Measurements from ENCODE around the gene PRTG.

The PRTG gene

GRCh38 chr15:55775316-55775715 is 32.4 kb upstream of the PRTG start:
- DNase-seq (ENCODE audit: low read depth in 1 of 2, low spot score in 1 of 2), result peak in 1 of 2 experiments; percentile 39
- TF ChIP-seq, protein P1, sequence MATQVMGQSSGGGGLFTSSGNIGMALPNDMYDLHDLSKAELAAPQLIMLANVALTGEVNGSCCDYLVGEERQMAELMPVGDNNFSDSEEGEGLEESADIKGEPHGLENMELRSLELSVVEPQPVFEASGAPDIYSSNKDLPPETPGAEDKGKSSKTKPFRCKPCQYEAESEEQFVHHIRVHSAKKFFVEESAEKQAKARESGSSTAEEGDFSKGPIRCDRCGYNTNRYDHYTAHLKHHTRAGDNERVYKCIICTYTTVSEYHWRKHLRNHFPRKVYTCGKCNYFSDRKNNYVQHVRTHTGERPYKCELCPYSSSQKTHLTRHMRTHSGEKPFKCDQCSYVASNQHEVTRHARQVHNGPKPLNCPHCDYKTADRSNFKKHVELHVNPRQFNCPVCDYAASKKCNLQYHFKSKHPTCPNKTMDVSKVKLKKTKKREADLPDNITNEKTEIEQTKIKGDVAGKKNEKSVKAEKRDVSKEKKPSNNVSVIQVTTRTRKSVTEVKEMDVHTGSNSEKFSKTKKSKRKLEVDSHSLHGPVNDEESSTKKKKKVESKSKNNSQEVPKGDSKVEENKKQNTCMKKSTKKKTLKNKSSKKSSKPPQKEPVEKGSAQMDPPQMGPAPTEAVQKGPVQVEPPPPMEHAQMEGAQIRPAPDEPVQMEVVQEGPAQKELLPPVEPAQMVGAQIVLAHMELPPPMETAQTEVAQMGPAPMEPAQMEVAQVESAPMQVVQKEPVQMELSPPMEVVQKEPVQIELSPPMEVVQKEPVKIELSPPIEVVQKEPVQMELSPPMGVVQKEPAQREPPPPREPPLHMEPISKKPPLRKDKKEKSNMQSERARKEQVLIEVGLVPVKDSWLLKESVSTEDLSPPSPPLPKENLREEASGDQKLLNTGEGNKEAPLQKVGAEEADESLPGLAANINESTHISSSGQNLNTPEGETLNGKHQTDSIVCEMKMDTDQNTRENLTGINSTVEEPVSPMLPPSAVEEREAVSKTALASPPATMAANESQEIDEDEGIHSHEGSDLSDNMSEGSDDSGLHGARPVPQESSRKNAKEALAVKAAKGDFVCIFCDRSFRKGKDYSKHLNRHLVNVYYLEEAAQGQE (IDR thresholded peaks at IDR 0.05; ENCODE audit: insufficient replicate concordance, low read depth), result no peak
- no peak for TF ChIP-seq POLR2AphosphoS5 (IDR thresholded peaks at IDR 0.05; ENCODE audit: low read depth)
- no peak for TF ChIP-seq SPI1 (IDR thresholded peaks at IDR 0.05; ENCODE audit: borderline replicate concordance, low read depth)
- TF ChIP-seq, protein P2, sequence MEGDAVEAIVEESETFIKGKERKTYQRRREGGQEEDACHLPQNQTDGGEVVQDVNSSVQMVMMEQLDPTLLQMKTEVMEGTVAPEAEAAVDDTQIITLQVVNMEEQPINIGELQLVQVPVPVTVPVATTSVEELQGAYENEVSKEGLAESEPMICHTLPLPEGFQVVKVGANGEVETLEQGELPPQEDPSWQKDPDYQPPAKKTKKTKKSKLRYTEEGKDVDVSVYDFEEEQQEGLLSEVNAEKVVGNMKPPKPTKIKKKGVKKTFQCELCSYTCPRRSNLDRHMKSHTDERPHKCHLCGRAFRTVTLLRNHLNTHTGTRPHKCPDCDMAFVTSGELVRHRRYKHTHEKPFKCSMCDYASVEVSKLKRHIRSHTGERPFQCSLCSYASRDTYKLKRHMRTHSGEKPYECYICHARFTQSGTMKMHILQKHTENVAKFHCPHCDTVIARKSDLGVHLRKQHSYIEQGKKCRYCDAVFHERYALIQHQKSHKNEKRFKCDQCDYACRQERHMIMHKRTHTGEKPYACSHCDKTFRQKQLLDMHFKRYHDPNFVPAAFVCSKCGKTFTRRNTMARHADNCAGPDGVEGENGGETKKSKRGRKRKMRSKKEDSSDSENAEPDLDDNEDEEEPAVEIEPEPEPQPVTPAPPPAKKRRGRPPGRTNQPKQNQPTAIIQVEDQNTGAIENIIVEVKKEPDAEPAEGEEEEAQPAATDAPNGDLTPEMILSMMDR (IDR thresholded peaks at IDR 0.05; ENCODE audit: insufficient read depth, low read length), result no peak
- TF ChIP-seq GABPA (IDR thresholded peaks at IDR 0.05; ENCODE audit: low read depth), result no peak
- H3K4me3 ChIP-seq (replicated peaks; ENCODE audit: insufficient read depth, low read length), result no peak overlapping the region
- no peaks in the 10 kb centered on the region for H3K27me3 ChIP-seq (ENCODE audit: insufficient read depth, poor library complexity, severe bottlenecking)
- H3K27ac ChIP-seq (replicated peaks), result no peak overlapping the region

DNA sequence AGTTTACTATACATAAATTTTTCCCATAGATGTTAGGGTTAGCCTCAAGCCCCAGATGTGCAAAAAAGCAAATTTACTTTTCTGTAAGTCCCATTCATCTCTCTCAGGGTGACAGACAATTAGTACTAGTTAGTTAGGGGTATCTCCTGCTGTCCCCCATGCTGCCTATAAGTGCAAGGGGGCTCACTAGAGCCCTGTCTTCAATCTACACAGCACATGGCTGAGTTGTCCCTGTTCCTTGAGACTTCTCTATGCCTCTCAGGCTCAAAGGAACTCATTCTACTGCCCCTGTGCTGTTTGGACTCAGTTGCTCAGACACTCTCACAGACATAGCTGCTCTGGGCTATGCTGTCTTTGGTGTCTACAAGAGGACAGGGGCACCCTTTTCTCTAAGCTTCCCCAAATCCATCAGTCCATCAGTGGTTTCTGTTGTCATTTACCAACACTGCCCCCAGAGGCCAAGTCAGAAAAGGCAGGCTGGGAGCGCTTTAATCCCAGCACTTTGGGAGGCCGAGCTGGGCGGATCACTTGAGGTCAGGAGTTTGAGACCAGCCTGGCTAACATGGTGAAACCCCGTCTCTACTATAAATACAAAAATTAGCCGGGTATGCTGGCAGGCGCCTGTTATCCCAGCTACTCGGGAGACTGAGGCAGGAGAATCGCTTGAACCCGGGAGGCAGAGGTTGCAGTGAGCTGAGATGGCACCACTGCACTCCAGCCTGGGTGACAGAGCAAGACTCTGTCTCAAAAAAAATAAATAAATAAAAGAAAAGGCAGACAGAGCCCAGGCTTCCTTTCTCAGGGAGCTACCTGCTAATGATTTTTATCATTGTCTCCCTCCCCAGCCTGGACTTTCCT is 31.4 kb upstream of the PRTG start:
- peak in 1 of 2 experiments; percentile 52 for DNase-seq (ENCODE audit: low read depth in 1 of 2, low spot score in 1 of 2)
- no peak overlapping the region for H3K27ac ChIP-seq (replicated peaks)
- TF ChIP-seq SPI1 (IDR thresholded peaks at IDR 0.05; ENCODE audit: borderline replicate concordance, low read depth) (no peak), GABPA (IDR thresholded peaks at IDR 0.05; ENCODE audit: low read depth) (no peak), POLR2AphosphoS5 (IDR thresholded peaks at IDR 0.05; ENCODE audit: low read depth) (no peak)
- TF ChIP-seq, protein P2 (IDR thresholded peaks at IDR 0.05; ENCODE audit: insufficient read depth, low read length), result peak; percentile 28
- TF ChIP-seq, protein P1 (IDR thresholded peaks at IDR 0.05; ENCODE audit: insufficient replicate concordance, low read depth), result no peak
- no peak overlapping the region for H3K4me3 ChIP-seq (replicated peaks; ENCODE audit: insufficient read depth, low read length)
- no peaks in the 10 kb centered on the region for H3K27me3 ChIP-seq (ENCODE audit: insufficient read depth, poor library complexity, severe bottlenecking)

GRCh38 chr15:55770806-55771205 is 27.9 kb upstream of the PRTG start:
- Histone ChIP-seq H3K4me3 (replicated peaks; ENCODE audit: insufficient read depth, low read length) (no peak overlapping the region), H3K27me3 (ENCODE audit: insufficient read depth, poor library complexity, severe bottlenecking) (no peaks in the 10 kb centered on the region), H3K27ac (replicated peaks) (no peak overlapping the region)
- DNase-seq (ENCODE audit: low read depth in 1 of 2, low spot score in 1 of 2), result no peak
- TF ChIP-seq, protein P1 (IDR thresholded peaks at IDR 0.05; ENCODE audit: insufficient replicate concordance, low read depth), result no peak
- TF ChIP-seq POLR2AphosphoS5 (IDR thresholded peaks at IDR 0.05; ENCODE audit: low read depth) (no peak), GABPA (IDR thresholded peaks at IDR 0.05; ENCODE audit: low read depth) (no peak), SPI1 (IDR thresholded peaks at IDR 0.05; ENCODE audit: borderline replicate concordance, low read depth) (no peak)
- TF ChIP-seq, protein P2 (IDR thresholded peaks at IDR 0.05; ENCODE audit: insufficient read depth, low read length), result no peak
